GM23338 (cell line): ENCODE results near the gene MEGF11. TPM values are rescaled to one million over a fixed set of nuclear protein-coding genes. Genes with fewer than 3 reads are reported as not detected.

Experiments used
- ATAC-seq: fragments of 200-7000 bp; cut with Tn5 transposase; 3 replicates; pipeline ENCODE4 v1.9.1; 2020
- DNase-seq: peaks from one replicate; pipeline ENCODE4 v3.0.0-alpha.2; 2015; ENCODE audit warnings: low spot score
- H2AFZ ChIP-seq: fragments of 200-600 bp; sonication (generic); 2 replicates; pipeline ENCODE4 v1.8.0; 2016; ENCODE audit warnings: antibody characterized with exemption, mild to moderate bottlenecking, moderate library complexity
- H3F3A ChIP-seq: fragments of 200-600 bp; sonication (generic); replicated peaks from 2 replicates; pipeline ENCODE4 v1.8.0; 2017; ENCODE audit warnings: antibody characterized with exemption, mixed run types, low read depth
- H3K27ac ChIP-seq: fragments of 200-600 bp; sonication (generic); 2 replicates; pipeline ENCODE4 v1.6.1; 2016; ENCODE audit warnings: low read depth
- H3K27me3 ChIP-seq: fragments of 200-600 bp; sonication (generic); 2 replicates; pipeline ENCODE4 v1.8.0; 2016; ENCODE audit warnings: mild to moderate bottlenecking, mixed run types, moderate library complexity; ENCODE audit not compliant: insufficient read depth
- H3K36me3 ChIP-seq: fragments of 200-600 bp; sonication (generic); 2 replicates; pipeline ENCODE4 v1.8.0; 2016; ENCODE audit warnings: mild to moderate bottlenecking; ENCODE audit not compliant: insufficient read depth
- H3K4me1 ChIP-seq: fragments of 200-600 bp; sonication (generic); 2 replicates; pipeline ENCODE4 v1.8.0; 2016; ENCODE audit warnings: mild to moderate bottlenecking, moderate library complexity; ENCODE audit not compliant: insufficient read depth
- H3K4me2 ChIP-seq: fragments of 200-600 bp; sonication (generic); 2 replicates; pipeline ENCODE4 v1.7.1; 2017; ENCODE audit warnings: mixed run types
- H3K4me3 ChIP-seq: fragments of 200-600 bp; sonication (generic); 2 replicates; pipeline ENCODE4 v1.6.1; 2016; ENCODE audit warnings: mixed run types
- H3K79me2 ChIP-seq: fragments of 200-600 bp; sonication (generic); replicated peaks from 2 replicates; pipeline ENCODE4 v1.8.0; 2017; ENCODE audit warnings: mild to moderate bottlenecking; ENCODE audit not compliant: insufficient read depth
- H3K9me2 ChIP-seq: fragments of 200-600 bp; sonication (generic); 2 replicates; pipeline ENCODE4 v1.8.0; 2017; ENCODE audit not compliant: insufficient read depth
- H4K20me1 ChIP-seq: fragments of 200-600 bp; sonication (generic); replicated peaks from 2 replicates; pipeline ENCODE4 v1.8.0; 2017; ENCODE audit warnings: mild to moderate bottlenecking; ENCODE audit not compliant: insufficient read depth
- H3K27ac Mint-ChIP-seq: 2 replicates; pipeline ENCODE4 v1.8.0; 2020; ENCODE audit warnings: inconsistent platforms, mild to moderate bottlenecking, moderate library complexity, mixed read lengths
- H3K27me3 Mint-ChIP-seq: 3 replicates; pipeline ENCODE4 v1.8.0; 2022; ENCODE audit warnings: low read depth, mild to moderate bottlenecking, moderate library complexity, mixed read lengths, inconsistent platforms; ENCODE audit not compliant: insufficient read depth, poor library complexity
- H3K36me3 Mint-ChIP-seq: 3 replicates; pipeline ENCODE4 v1.8.0; 2021; ENCODE audit warnings: low read depth, mild to moderate bottlenecking, inconsistent platforms, moderate library complexity, mixed read lengths
- H3K4me1 Mint-ChIP-seq: 3 replicates; pipeline ENCODE4 v1.8.0; 2020; ENCODE audit warnings: mild to moderate bottlenecking, inconsistent platforms, mixed read lengths
- H3K4me3 Mint-ChIP-seq: 3 replicates; pipeline ENCODE4 v1.8.0; 2021; ENCODE audit warnings: moderate library complexity, mild to moderate bottlenecking, inconsistent platforms, mixed read lengths
- H3K9me3 Mint-ChIP-seq: 3 replicates; pipeline ENCODE4 v1.8.0; 2020; ENCODE audit warnings: moderate library complexity, mild to moderate bottlenecking, inconsistent platforms, mixed read lengths
- CREB1 ChIP-seq: fragments of 250-450 bp; sonication (Bioruptor Pico); IDR thresholded peaks from 2 replicates; pipeline ENCODE4 v1.5.0; 2020; ENCODE audit warnings: low read depth, mild to moderate bottlenecking, moderate library complexity
- CTCF ChIP-seq, 2 experiments: fragments of 200-600 bp in 1 of 2; sonication (generic) in 1 of 2; conservative IDR thresholded peaks; 2 replicates each; pipeline versions ENCODE4 v1.5.1 to v1.6.1; 2016 to 2017; ENCODE audit warnings: antibody characterized with exemption in 2 of 2, low read depth in 2 of 2, mild to moderate bottlenecking in 2 of 2, moderate library complexity in 1 of 2
- ETS1 ChIP-seq: IDR thresholded peaks from 2 replicates; pipeline ENCODE4 v1.6.1; 2016; ENCODE audit warnings: antibody characterized with exemption
- EZH2 ChIP-seq: fragments of 200-600 bp; sonication (generic); IDR thresholded peaks from one replicate; pipeline ENCODE4 v1.8.0; 2017; ENCODE audit warnings: antibody characterized with exemption, mild to moderate bottlenecking, low read depth; ENCODE audit not compliant: unreplicated experiment
- EZH2phosphoT487 ChIP-seq: fragments of 200-600 bp; sonication (generic); IDR thresholded peaks from one replicate; pipeline ENCODE4 v1.8.1; 2018; ENCODE audit warnings: antibody characterized with exemption; ENCODE audit not compliant: unreplicated experiment
- JUNB ChIP-seq: IDR thresholded peaks from one replicate; pipeline ENCODE4 v1.6.1; 2016; ENCODE audit warnings: antibody characterized with exemption; ENCODE audit not compliant: unreplicated experiment
- NANOG ChIP-seq: IDR thresholded peaks from 2 replicates; pipeline ENCODE4 v1.6.1; 2016; ENCODE audit warnings: antibody characterized with exemption, borderline replicate concordance
- POLR2AphosphoS5 ChIP-seq: IDR thresholded peaks from 2 replicates; pipeline ENCODE4 v1.6.1; 2016; ENCODE audit warnings: antibody characterized with exemption, low read depth
- REST ChIP-seq: IDR thresholded peaks from one replicate; pipeline ENCODE4 v1.6.1; 2018; ENCODE audit warnings: antibody characterized with exemption; ENCODE audit not compliant: unreplicated experiment
- STAT1 ChIP-seq: IDR thresholded peaks from one replicate; pipeline ENCODE4 v1.6.1; 2016; ENCODE audit warnings: antibody characterized with exemption; ENCODE audit not compliant: unreplicated experiment
- ZNF114 ChIP-seq: fragments of 250-450 bp; sonication (Bioruptor Pico); IDR thresholded peaks from 2 replicates; pipeline ENCODE4 v1.5.0; 2020; ENCODE audit warnings: mild to moderate bottlenecking, moderate library complexity
- ZNF331 ChIP-seq: fragments of 250-450 bp; sonication (Bioruptor Pico); IDR thresholded peaks from 2 replicates; pipeline ENCODE4 v1.5.0; 2020; ENCODE audit warnings: low read depth, mild to moderate bottlenecking, moderate library complexity
- ZNF462 ChIP-seq: fragments of 250-450 bp; sonication (Bioruptor Pico); IDR thresholded peaks from 2 replicates; pipeline ENCODE4 v1.5.0; 2020; ENCODE audit warnings: mild to moderate bottlenecking, moderate library complexity
- polyA plus RNA-seq: library from polyadenylated mRNA; unstranded; fragments of >200 nt; fragmentation: Nextera tagmentation; extraction: Ambion mirVana; gene quantifications from 2 replicates; pipeline ENCODE4 v1.2.1, GENCODE V29; 2016
- total RNA-seq: library from RNA; depleted of rRNA; stranded (reverse); fragments of >200 nt; shearing (Covaris generic); gene quantifications from 2 replicates; pipeline ENCODE4 v1.2.3, GENCODE V29; 2014

The MEGF11 gene
- total and polyA plus RNA-seq, 2 experiments from 2014 or later = 1.3 to 1.9 TPM

GRCh38 chr15:65985387-65985786, 268.2 kb downstream of the MEGF11 start:
- Histone ChIP-seq H3K27ac (no peak overlapping the region), H2AFZ (no peak overlapping the region), H3K79me2 (no peaks in the 10 kb centered on the region), H3F3A (0 out of 2 replicates have a peak, but pooled peaks cover 3% of the 10 kb centered on the region), H3K36me3 (no peaks in the 10 kb centered on the region), H4K20me1 (no peaks in the 10 kb centered on the region), H3K27me3 (no peaks in the 10 kb centered on the region), H3K4me3 (no peak overlapping the region), H3K9me2 (peaks cover 6% of the 10 kb centered on the region), H3K4me2 (no peak overlapping the region), H3K4me1 (peaks cover 7% of the 10 kb centered on the region)
- Mint-ChIP-seq H3K9me3 (no peaks in the 10 kb centered on the region), H3K27ac (no peak overlapping the region), H3K4me3 (no peak overlapping the region), H3K36me3 (no peaks in the 10 kb centered on the region), H3K4me1 (peaks cover 34% of the 10 kb centered on the region), H3K27me3 (peaks cover 6% of the 10 kb centered on the region)
- ATAC-seq (no peak), DNase-seq (no peak)
- TF ChIP-seq CREB1 (CRISPR knock-in tag) = no peak
- TF ChIP-seq ZNF462 = no peak
- no peak for TF ChIP-seq JUNB
- no peak for TF ChIP-seq ZNF114 (CRISPR knock-in tag)
- no peak for TF ChIP-seq ZNF331 (CRISPR knock-in tag)
- no peak for TF ChIP-seq STAT1
- no peak for TF ChIP-seq EZH2
- no peak for TF ChIP-seq NANOG
- no peak for TF ChIP-seq CTCF (conservative IDR thresholded peaks at IDR 0.05; ENCODE audit: low read depth in 2 of 2)
- no peak for TF ChIP-seq POLR2AphosphoS5
- TF ChIP-seq ETS1 = no peak
- no peak for TF ChIP-seq REST
- no peak for TF ChIP-seq EZH2phosphoT487
